ENCODE measurements around the gene DLST.

DNA sequence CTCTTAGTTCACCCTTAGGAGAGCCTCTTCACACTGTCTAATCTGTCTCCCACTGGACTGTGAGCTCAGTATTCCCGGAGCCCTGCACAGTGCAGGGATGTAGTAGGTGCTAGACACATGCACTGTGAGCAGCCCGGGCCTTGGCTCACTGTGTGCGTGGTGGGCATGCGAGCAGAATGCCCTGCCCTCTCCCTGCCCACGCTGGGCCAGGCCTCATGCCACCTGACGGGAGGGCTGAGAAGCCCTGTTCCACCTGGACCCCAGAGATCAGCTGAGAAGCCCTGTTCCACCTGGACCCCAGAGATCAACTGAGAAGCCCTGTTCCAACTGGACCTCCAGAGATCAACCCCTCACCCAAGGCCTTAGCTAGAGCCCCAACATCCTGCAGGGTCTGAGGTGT is 30.4 kb downstream of the DLST start:
- TF ChIP-seq, protein P1, sequence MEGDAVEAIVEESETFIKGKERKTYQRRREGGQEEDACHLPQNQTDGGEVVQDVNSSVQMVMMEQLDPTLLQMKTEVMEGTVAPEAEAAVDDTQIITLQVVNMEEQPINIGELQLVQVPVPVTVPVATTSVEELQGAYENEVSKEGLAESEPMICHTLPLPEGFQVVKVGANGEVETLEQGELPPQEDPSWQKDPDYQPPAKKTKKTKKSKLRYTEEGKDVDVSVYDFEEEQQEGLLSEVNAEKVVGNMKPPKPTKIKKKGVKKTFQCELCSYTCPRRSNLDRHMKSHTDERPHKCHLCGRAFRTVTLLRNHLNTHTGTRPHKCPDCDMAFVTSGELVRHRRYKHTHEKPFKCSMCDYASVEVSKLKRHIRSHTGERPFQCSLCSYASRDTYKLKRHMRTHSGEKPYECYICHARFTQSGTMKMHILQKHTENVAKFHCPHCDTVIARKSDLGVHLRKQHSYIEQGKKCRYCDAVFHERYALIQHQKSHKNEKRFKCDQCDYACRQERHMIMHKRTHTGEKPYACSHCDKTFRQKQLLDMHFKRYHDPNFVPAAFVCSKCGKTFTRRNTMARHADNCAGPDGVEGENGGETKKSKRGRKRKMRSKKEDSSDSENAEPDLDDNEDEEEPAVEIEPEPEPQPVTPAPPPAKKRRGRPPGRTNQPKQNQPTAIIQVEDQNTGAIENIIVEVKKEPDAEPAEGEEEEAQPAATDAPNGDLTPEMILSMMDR (IDR thresholded peaks at IDR 0.05) = no peak
- no peak for TF ChIP-seq POLR2A (IDR thresholded peaks at IDR 0.05)
